Hepatocyte (in vitro differentiated cells): ENCODE results near the gene STK39. TPM values are rescaled to one million over a fixed set of nuclear protein-coding genes. Genes with fewer than 3 reads are reported as not detected.

ENCODE experiments used
- DNase-seq: peaks from one replicate; pipeline ENCODE4 v3.0.0-alpha.2; 2016; ENCODE audit warnings: low spot score
- H2AFZ ChIP-seq: fragments of 200-600 bp; sonication (generic); 2 replicates; pipeline ENCODE4 v1.6.0; 2016; ENCODE audit warnings: antibody characterized with exemption, mild to moderate bottlenecking
- H3K27ac ChIP-seq: fragments of 200-600 bp; sonication (generic); 2 replicates; pipeline ENCODE4 v1.5.1; 2016; ENCODE audit warnings: mild to moderate bottlenecking
- H3K27me3 ChIP-seq: fragments of 200-600 bp; sonication (generic); 2 replicates; pipeline ENCODE4 v1.6.1; 2016
- H3K36me3 ChIP-seq: fragments of 200-600 bp; sonication (generic); replicated peaks from 2 replicates; pipeline ENCODE4 v1.5.1; 2016; ENCODE audit warnings: low read depth; ENCODE audit not compliant: insufficient read depth
- H3K4me1 ChIP-seq: fragments of 200-600 bp; sonication (generic); 2 replicates; pipeline ENCODE4 v1.5.1; 2016; ENCODE audit warnings: mild to moderate bottlenecking, moderate library complexity; ENCODE audit not compliant: insufficient read depth
- H3K4me2 ChIP-seq: fragments of 200-600 bp; sonication (generic); 2 replicates; pipeline ENCODE4 v1.6.0; 2016
- H3K4me3 ChIP-seq: fragments of 200-600 bp; sonication (generic); 2 replicates; pipeline ENCODE4 v1.5.1; 2016; ENCODE audit warnings: mild to moderate bottlenecking
- H3K79me2 ChIP-seq: fragments of 200-600 bp; sonication (generic); 2 replicates; pipeline ENCODE4 v1.6.0; 2017; ENCODE audit warnings: mild to moderate bottlenecking
- H3K9me2 ChIP-seq: fragments of 200-600 bp; sonication (generic); replicated peaks from 2 replicates; pipeline ENCODE4 v1.6.0; 2017; ENCODE audit warnings: mild to moderate bottlenecking; ENCODE audit not compliant: insufficient read depth
- H3K9me3 ChIP-seq: fragments of 200-600 bp; sonication (generic); 2 replicates; pipeline ENCODE4 v1.5.1; 2016; ENCODE audit warnings: low read depth, mild to moderate bottlenecking
- H4K20me1 ChIP-seq: fragments of 200-600 bp; sonication (generic); 2 replicates; pipeline ENCODE4 v1.6.0; 2016; ENCODE audit warnings: mild to moderate bottlenecking; ENCODE audit not compliant: insufficient read depth, poor library complexity, severe bottlenecking
- EZH2 ChIP-seq: fragments of 200-600 bp; sonication (generic); IDR thresholded peaks from 2 replicates; pipeline ENCODE4 v1.6.1; 2016; ENCODE audit warnings: antibody characterized with exemption, mild to moderate bottlenecking, borderline replicate concordance
- EZH2phosphoT487 ChIP-seq: fragments of 200-600 bp; sonication (generic); IDR thresholded peaks from one replicate; pipeline ENCODE4 v1.6.1; 2018; ENCODE audit warnings: antibody characterized with exemption, mild to moderate bottlenecking, low read depth, moderate library complexity; ENCODE audit not compliant: unreplicated experiment, severe bottlenecking
- whole genome bisulfite sequencing: methylation state at CpG from one replicate; pipeline ENCODE4 v1.1.6; 2016; ENCODE audit warnings: low lambda C conversion rate; ENCODE audit errors: missing lambda C conversion rate; 5-methylcytosine and 5-hydroxymethylcytosine counted together
- polyA plus RNA-seq: library from polyadenylated mRNA; unstranded; fragments of >200 nt; fragmentation: Nextera tagmentation; extraction: Ambion mirVana; gene quantifications from 2 replicates; pipeline ENCODE4 v1.2.1, GENCODE V29; 2016
- total RNA-seq: library from RNA; depleted of rRNA; stranded (reverse); fragments of >200 nt; gene quantifications from 2 replicates; pipeline ENCODE4 v1.2.3, GENCODE V29; 2014
- TF ChIP-seq, protein P1 (sequence below): fragments of 200-600 bp; sonication (generic); IDR thresholded peaks from 2 replicates; pipeline ENCODE4 v1.5.1; 2016; ENCODE audit warnings: antibody characterized with exemption, mild to moderate bottlenecking; ENCODE audit not compliant: poor library complexity

STK39 gene
- total and polyA plus RNA-seq, 2 experiments from 2014 or later = 26.9 to 39.4 TPM

GRCh38 chr2:168052773-168053172 lies 194.6 kb downstream of the STK39 start:
- no peaks in the 10 kb centered on the region for H4K20me1 ChIP-seq
- WGBS = 83% methylated on average over 4 of the region's 4 CpGs
- H3K36me3 ChIP-seq = no peaks in the 10 kb centered on the region
- DNase-seq = no peak
- no peaks in the 10 kb centered on the region for H3K9me2 ChIP-seq
- no peaks in the 10 kb centered on the region for H3K79me2 ChIP-seq
- no peaks in the 10 kb centered on the region for H3K9me3 ChIP-seq
- H3K4me1 ChIP-seq = no peaks in the 10 kb centered on the region
- no peak overlapping the region for H3K4me3 ChIP-seq
- H3K27ac ChIP-seq = no peak overlapping the region
- TF ChIP-seq EZH2 = no peak
- no peak overlapping the region for H2AFZ ChIP-seq
- no peak overlapping the region for H3K4me2 ChIP-seq
- no peaks in the 10 kb centered on the region for H3K27me3 ChIP-seq

DNA sequence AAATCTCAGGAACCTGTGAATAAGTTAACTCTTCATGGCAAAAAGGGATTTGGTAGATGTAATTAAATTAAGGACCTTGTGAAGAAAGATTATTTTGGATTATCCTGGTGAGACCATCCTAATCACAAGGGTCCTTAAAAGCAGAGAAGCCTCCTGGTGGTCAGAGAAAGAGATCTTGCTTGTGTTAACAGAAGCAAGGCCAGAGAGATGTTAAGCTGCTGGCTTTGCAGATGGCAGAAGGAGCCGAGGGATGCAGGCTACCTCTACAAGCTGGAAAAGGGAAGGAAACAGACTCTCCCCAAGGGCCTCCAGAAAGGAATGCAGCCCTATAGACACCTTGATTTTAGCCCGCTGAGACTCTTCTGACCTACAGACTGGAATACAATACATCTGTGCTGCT lies 197.0 kb downstream of the STK39 start:
- H3K4me2 ChIP-seq = no peak overlapping the region
- TF ChIP-seq, protein P1, sequence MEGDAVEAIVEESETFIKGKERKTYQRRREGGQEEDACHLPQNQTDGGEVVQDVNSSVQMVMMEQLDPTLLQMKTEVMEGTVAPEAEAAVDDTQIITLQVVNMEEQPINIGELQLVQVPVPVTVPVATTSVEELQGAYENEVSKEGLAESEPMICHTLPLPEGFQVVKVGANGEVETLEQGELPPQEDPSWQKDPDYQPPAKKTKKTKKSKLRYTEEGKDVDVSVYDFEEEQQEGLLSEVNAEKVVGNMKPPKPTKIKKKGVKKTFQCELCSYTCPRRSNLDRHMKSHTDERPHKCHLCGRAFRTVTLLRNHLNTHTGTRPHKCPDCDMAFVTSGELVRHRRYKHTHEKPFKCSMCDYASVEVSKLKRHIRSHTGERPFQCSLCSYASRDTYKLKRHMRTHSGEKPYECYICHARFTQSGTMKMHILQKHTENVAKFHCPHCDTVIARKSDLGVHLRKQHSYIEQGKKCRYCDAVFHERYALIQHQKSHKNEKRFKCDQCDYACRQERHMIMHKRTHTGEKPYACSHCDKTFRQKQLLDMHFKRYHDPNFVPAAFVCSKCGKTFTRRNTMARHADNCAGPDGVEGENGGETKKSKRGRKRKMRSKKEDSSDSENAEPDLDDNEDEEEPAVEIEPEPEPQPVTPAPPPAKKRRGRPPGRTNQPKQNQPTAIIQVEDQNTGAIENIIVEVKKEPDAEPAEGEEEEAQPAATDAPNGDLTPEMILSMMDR = no peak
- TF ChIP-seq EZH2phosphoT487 (no peak), EZH2 (no peak)
- H2AFZ ChIP-seq = no peak overlapping the region
- no peaks in the 10 kb centered on the region for H3K36me3 ChIP-seq
- H3K4me1 ChIP-seq = peaks cover 5% of the 10 kb centered on the region
- no peak overlapping the region for H3K27ac ChIP-seq
- H3K9me3 ChIP-seq = no peaks in the 10 kb centered on the region
- DNase-seq = no peak
- no peaks in the 10 kb centered on the region for H3K27me3 ChIP-seq
- H3K79me2 ChIP-seq = no peaks in the 10 kb centered on the region
- H3K4me3 ChIP-seq = no peak overlapping the region
- no peaks in the 10 kb centered on the region for H4K20me1 ChIP-seq
- no peaks in the 10 kb centered on the region for H3K9me2 ChIP-seq
- WGBS = 68% methylated on average over 2 of the region's 2 CpGs

GRCh38 chr2:168049609-168050008 lies 197.8 kb downstream of the STK39 start:
- H3K27ac ChIP-seq = no peak overlapping the region
- no peak overlapping the region for H3K4me2 ChIP-seq
- no peaks in the 10 kb centered on the region for H3K9me2 ChIP-seq
- H3K9me3 ChIP-seq = no peaks in the 10 kb centered on the region
- no peak overlapping the region for H2AFZ ChIP-seq
- no peaks in the 10 kb centered on the region for H3K36me3 ChIP-seq
- no peak for DNase-seq
- H3K79me2 ChIP-seq = no peaks in the 10 kb centered on the region
- H4K20me1 ChIP-seq = no peaks in the 10 kb centered on the region
- WGBS = 89% methylated on average over 2 of the region's 2 CpGs
- peaks cover 5% of the 10 kb centered on the region for H3K4me1 ChIP-seq
- no peaks in the 10 kb centered on the region for H3K27me3 ChIP-seq
- no peak for TF ChIP-seq EZH2
- TF ChIP-seq, protein P1 = no peak
- no peak overlapping the region for H3K4me3 ChIP-seq

- no peak for TF ChIP-seq EZH2phosphoT487
- no peak for DNase-seq
- WGBS = 52% methylated on average over 3 of the region's 3 CpGs
Observed at GRCh38 chr2:168047091-168047690, 200.2 kb downstream of the STK39 start.

More at GRCh38 chr2:168047091-168047690, 200.2 kb downstream of the STK39 start:
- H3K79me2 ChIP-seq = no peaks in the 10 kb centered on the region
- H3K27ac ChIP-seq = no peak overlapping the region
- no peaks in the 10 kb centered on the region for H3K36me3 ChIP-seq
- H3K27me3 ChIP-seq = no peaks in the 10 kb centered on the region
- no peaks in the 10 kb centered on the region for H3K9me2 ChIP-seq
- H2AFZ ChIP-seq = no peak overlapping the region
- no peaks in the 10 kb centered on the region for H4K20me1 ChIP-seq
- H3K4me1 ChIP-seq = peaks cover 5% of the 10 kb centered on the region
- no peaks in the 10 kb centered on the region for H3K9me3 ChIP-seq
- H3K4me3 ChIP-seq = no peak overlapping the region
- no peak overlapping the region for H3K4me2 ChIP-seq
